ENCODE measurements around the gene MSMO1.

DNA sequence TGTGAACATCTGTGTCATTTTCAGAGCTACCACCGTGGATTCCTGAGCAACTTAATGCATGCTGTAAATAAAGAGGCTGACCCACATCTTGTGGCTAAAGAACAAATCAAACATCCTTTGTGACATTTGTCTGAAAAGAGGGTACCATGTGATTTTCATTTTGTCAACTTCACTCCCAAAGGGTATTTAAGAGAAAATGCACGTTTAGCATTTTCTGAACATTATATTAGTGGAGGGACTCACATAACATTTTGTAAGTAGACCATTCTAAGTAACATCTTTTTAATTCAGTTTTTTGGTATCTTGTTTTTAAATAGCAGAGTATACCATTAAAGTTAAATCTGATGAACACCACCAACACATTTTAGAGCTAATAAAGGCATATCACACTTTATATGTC is 34.3 kb downstream of the MSMO1 start:
- TF ChIP-seq, protein P1, sequence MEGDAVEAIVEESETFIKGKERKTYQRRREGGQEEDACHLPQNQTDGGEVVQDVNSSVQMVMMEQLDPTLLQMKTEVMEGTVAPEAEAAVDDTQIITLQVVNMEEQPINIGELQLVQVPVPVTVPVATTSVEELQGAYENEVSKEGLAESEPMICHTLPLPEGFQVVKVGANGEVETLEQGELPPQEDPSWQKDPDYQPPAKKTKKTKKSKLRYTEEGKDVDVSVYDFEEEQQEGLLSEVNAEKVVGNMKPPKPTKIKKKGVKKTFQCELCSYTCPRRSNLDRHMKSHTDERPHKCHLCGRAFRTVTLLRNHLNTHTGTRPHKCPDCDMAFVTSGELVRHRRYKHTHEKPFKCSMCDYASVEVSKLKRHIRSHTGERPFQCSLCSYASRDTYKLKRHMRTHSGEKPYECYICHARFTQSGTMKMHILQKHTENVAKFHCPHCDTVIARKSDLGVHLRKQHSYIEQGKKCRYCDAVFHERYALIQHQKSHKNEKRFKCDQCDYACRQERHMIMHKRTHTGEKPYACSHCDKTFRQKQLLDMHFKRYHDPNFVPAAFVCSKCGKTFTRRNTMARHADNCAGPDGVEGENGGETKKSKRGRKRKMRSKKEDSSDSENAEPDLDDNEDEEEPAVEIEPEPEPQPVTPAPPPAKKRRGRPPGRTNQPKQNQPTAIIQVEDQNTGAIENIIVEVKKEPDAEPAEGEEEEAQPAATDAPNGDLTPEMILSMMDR (IDR thresholded peaks at IDR 0.05; ENCODE audit: low read depth, low read length, poor library complexity, severe bottlenecking): no peak
- no peak for TF ChIP-seq EZH2phosphoT487 (IDR thresholded peaks at IDR 0.05; ENCODE audit: borderline replicate concordance, low read length)

Measured in DOHH2 (cell line).